Hepatocyte (in vitro differentiated cells): ENCODE measurements around the gene ANAPC16.

ENCODE experiments used
- EZH2 ChIP-seq: fragments of 200-600 bp; sonication (generic); IDR thresholded peaks from 2 replicates; pipeline ENCODE4 v1.6.1; 2016; ENCODE audit warnings: antibody characterized with exemption, mild to moderate bottlenecking, borderline replicate concordance
- TF ChIP-seq, protein P1 (sequence below): fragments of 200-600 bp; sonication (generic); IDR thresholded peaks from 2 replicates; pipeline ENCODE4 v1.5.1; 2016; ENCODE audit warnings: antibody characterized with exemption, mild to moderate bottlenecking; ENCODE audit not compliant: poor library complexity

DNA sequence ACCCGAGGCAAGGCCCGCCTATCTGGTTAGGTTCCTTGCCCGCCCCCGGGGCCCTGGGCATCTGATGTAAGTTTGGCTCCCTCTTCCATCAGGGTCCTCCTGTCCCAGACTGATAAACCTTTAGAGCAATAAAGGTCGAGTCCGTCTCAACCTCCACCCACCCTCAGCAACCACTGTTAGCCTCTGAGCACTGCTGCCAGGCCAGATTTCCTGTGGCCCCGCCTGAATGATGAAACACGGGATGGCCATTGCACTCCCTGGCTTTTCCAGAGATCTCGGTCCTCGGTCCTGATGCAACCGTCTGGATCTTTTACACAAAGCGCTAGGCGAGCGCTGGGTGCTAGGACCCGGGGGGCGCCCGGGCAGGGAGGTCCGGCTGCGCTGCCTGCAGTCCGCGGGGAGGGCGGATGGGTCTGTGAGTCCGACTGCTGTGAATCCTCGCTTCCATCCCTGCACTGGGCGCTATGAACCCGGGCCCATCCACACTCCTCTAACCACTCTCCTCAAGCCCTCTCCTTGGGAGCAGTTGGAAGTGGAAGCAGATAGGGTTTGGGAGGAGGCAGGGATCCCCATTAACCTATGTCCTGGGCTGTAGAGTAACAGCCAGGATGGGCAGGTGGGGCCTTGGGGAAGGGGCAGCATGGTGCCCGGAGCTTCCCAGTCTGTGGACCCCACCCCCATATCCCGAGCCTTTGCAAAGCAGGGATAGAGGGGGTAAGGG is 57.0 kb downstream of the ANAPC16 start:
- TF ChIP-seq, protein P1, sequence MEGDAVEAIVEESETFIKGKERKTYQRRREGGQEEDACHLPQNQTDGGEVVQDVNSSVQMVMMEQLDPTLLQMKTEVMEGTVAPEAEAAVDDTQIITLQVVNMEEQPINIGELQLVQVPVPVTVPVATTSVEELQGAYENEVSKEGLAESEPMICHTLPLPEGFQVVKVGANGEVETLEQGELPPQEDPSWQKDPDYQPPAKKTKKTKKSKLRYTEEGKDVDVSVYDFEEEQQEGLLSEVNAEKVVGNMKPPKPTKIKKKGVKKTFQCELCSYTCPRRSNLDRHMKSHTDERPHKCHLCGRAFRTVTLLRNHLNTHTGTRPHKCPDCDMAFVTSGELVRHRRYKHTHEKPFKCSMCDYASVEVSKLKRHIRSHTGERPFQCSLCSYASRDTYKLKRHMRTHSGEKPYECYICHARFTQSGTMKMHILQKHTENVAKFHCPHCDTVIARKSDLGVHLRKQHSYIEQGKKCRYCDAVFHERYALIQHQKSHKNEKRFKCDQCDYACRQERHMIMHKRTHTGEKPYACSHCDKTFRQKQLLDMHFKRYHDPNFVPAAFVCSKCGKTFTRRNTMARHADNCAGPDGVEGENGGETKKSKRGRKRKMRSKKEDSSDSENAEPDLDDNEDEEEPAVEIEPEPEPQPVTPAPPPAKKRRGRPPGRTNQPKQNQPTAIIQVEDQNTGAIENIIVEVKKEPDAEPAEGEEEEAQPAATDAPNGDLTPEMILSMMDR, result no peak
- TF ChIP-seq EZH2, result no peak
